ENCODE measurements around the gene MRFAP1.

DNA sequence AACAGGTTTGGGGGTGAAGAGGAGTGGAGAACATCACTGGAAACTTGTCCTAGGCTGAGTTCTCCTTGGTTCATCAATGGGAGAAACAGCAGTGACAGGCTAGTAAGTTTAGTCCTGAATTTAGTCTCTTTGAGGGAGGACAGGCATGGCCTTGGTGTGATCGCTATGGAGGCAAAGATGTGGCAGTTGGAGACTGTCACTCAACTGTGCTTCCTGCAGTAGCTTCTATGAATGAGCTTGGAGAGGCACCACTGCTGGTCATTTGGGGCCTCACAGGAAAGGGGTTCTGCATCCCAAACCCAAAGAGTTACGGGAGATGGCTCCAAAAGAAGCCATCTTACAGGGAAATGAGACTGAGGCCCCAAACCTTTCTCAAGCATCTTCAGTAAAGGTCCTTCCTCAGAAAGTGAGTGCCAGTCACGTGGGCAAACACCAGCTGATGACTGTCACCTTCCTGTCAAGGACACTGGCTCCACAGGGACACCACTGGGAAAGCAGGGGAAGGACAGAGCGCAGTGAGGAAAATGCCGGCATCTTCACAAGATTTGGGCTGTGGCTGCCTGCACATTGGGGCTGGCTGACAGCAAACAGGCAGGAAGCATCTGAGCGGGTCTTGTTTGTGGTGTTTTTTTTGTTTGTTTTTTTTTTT lies 7.2 kb downstream of the MRFAP1 start:
- TF ChIP-seq, protein P1, sequence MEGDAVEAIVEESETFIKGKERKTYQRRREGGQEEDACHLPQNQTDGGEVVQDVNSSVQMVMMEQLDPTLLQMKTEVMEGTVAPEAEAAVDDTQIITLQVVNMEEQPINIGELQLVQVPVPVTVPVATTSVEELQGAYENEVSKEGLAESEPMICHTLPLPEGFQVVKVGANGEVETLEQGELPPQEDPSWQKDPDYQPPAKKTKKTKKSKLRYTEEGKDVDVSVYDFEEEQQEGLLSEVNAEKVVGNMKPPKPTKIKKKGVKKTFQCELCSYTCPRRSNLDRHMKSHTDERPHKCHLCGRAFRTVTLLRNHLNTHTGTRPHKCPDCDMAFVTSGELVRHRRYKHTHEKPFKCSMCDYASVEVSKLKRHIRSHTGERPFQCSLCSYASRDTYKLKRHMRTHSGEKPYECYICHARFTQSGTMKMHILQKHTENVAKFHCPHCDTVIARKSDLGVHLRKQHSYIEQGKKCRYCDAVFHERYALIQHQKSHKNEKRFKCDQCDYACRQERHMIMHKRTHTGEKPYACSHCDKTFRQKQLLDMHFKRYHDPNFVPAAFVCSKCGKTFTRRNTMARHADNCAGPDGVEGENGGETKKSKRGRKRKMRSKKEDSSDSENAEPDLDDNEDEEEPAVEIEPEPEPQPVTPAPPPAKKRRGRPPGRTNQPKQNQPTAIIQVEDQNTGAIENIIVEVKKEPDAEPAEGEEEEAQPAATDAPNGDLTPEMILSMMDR (IDR thresholded peaks at IDR 0.05) = no peak
- no peak for TF ChIP-seq POLR2A (IDR thresholded peaks at IDR 0.05)
